Prostate gland (tissue), 2 donors: ENCODE data around the gene SLC39A9.

Experiments used
- POLR2A ChIP-seq: fragments of 450-650 bp; IDR thresholded peaks from one replicate; pipeline ENCODE4 v1.6.1; 2016; ENCODE audit warnings: antibody characterized with exemption, mild to moderate bottlenecking
- POLR2AphosphoS5 ChIP-seq: sonication (generic); formaldehyde crosslinking; IDR thresholded peaks from one replicate; pipeline ENCODE4 v1.6.1; 2017; ENCODE audit warnings: antibody characterized with exemption
- TF ChIP-seq, protein P1 (sequence below), 4 experiments: fragments of 200-600 bp in 2 of 4; fragments of 450-650 bp in 2 of 4; sonication (generic) in 2 of 4; IDR thresholded peaks; 1 replicate in 3 of 4; 2 replicates in 1 of 4; pipeline ENCODE4 v1.5.1; 2016 to 2019; ENCODE audit warnings: antibody characterized with exemption in 4 of 4, mild to moderate bottlenecking in 2 of 4, moderate library complexity in 2 of 4

DNA sequence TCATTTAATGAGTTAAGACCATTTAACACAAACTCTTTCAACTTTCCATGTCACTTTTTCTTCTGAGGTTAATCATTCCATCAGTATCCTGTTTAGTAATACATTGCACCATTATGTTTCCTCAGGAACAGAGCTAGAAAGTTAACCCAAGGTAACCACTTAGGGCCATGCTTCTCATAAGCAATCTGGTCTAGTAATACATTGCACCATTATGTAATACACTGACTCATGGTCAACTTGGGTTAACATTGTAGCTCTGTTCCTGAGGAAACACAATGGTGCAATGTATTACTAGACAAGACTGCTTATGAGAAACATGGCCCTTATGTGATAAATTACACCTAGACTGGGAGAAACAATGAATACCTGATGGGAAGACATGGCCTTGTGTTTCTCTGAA, 22.1 kb upstream of the SLC39A9 start:
- TF ChIP-seq, protein P1, sequence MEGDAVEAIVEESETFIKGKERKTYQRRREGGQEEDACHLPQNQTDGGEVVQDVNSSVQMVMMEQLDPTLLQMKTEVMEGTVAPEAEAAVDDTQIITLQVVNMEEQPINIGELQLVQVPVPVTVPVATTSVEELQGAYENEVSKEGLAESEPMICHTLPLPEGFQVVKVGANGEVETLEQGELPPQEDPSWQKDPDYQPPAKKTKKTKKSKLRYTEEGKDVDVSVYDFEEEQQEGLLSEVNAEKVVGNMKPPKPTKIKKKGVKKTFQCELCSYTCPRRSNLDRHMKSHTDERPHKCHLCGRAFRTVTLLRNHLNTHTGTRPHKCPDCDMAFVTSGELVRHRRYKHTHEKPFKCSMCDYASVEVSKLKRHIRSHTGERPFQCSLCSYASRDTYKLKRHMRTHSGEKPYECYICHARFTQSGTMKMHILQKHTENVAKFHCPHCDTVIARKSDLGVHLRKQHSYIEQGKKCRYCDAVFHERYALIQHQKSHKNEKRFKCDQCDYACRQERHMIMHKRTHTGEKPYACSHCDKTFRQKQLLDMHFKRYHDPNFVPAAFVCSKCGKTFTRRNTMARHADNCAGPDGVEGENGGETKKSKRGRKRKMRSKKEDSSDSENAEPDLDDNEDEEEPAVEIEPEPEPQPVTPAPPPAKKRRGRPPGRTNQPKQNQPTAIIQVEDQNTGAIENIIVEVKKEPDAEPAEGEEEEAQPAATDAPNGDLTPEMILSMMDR (IDR thresholded peaks at IDR 0.05): no peak
- TF ChIP-seq POLR2A (no peak), POLR2AphosphoS5 (no peak)
